PC-9 (cell line): ENCODE results near the gene CCDC180. TPM values are rescaled to one million over a fixed set of nuclear protein-coding genes. Genes with fewer than 3 reads are reported as not detected.

ENCODE experiments used
- BruUV-seq: library from RNA; stranded (reverse); fragments of 400-500 nt; replicated peaks from 2 replicates; lab custom pipeline; 2021; lab: Mats Ljungman, UMichigan
- CTCF ChIA-PET: fragments of 300-600 bp; sonication (Branson Sonifier 250); formaldehyde crosslinking; loops from one replicate; lab custom pipeline; 2022; ENCODE audit warnings: antibody characterized with exemption; lab: Charles Lee
- POLR2A ChIA-PET: fragments of 300-600 bp; sonication (Branson Sonifier 250); formaldehyde crosslinking; loops from one replicate; lab custom pipeline; 2022; ENCODE audit warnings: antibody characterized with exemption; ENCODE audit not compliant: unreplicated experiment; lab: Charles Lee
- DNase-seq, 2 experiments: peaks; one replicate each; pipeline versions ENCODE4 v3.0.0 to v3.0.0-alpha.2; 2015 to 2022; ENCODE audit warnings: mixed read lengths in 1 of 2
- H2AFZ ChIP-seq: fragments of 200-600 bp; sonication (generic); 2 replicates; pipeline ENCODE4 v1.8.1; 2017; ENCODE audit warnings: antibody characterized with exemption
- H3F3A ChIP-seq: fragments of 200-600 bp; sonication (generic); 2 replicates; pipeline ENCODE4 v1.8.1; 2017; ENCODE audit warnings: antibody characterized with exemption, mild to moderate bottlenecking, low read depth; ENCODE audit not compliant: insufficient read depth
- H3K27ac ChIP-seq: fragments of 200-600 bp; sonication (generic); 2 replicates; pipeline ENCODE4 v1.6.1; 2016; ENCODE audit warnings: mixed run types
- H3K27me3 ChIP-seq: fragments of 200-600 bp; sonication (generic); 2 replicates; pipeline ENCODE4 v1.6.1; 2016; ENCODE audit warnings: low read depth, mixed run types; ENCODE audit not compliant: insufficient read depth
- H3K36me3 ChIP-seq: fragments of 200-600 bp; sonication (generic); 2 replicates; pipeline ENCODE4 v1.6.1; 2016; ENCODE audit warnings: low read depth, mixed run types
- H3K4me1 ChIP-seq: fragments of 200-600 bp; sonication (generic); replicated peaks from 2 replicates; pipeline ENCODE4 v1.6.1; 2016; ENCODE audit warnings: mixed run types; ENCODE audit not compliant: insufficient read depth
- H3K4me2 ChIP-seq: fragments of 200-600 bp; sonication (generic); 2 replicates; pipeline ENCODE4 v1.6.1; 2017; ENCODE audit warnings: mixed run types
- H3K4me3 ChIP-seq: fragments of 200-600 bp; sonication (generic); 2 replicates; pipeline ENCODE4 v1.6.1; 2016; ENCODE audit warnings: mixed run types
- H3K79me2 ChIP-seq: fragments of 200-600 bp; sonication (generic); 2 replicates; pipeline ENCODE4 v1.6.1; 2017; ENCODE audit warnings: low read depth, mixed run types
- H3K9me2 ChIP-seq: fragments of 200-600 bp; sonication (generic); 2 replicates; pipeline ENCODE4 v1.8.1; 2017; ENCODE audit warnings: mild to moderate bottlenecking; ENCODE audit not compliant: insufficient read depth
- H3K9me3 ChIP-seq: fragments of 200-600 bp; sonication (generic); 2 replicates; pipeline ENCODE4 v1.8.1; 2016; ENCODE audit warnings: low read depth; ENCODE audit not compliant: insufficient read depth
- H4K20me1 ChIP-seq: fragments of 200-600 bp; sonication (generic); 2 replicates; pipeline ENCODE4 v1.8.1; 2017; ENCODE audit not compliant: insufficient read depth
- CTCF ChIP-seq: fragments of 200-600 bp; sonication (generic); conservative IDR thresholded peaks from 2 replicates; pipeline ENCODE4 v1.6.1; 2017; ENCODE audit warnings: mixed run types, antibody characterized with exemption, mild to moderate bottlenecking, moderate library complexity
- EZH2 ChIP-seq: fragments of 200-600 bp; sonication (generic); IDR thresholded peaks from 2 replicates; pipeline ENCODE4 v1.8.0; 2017; ENCODE audit warnings: antibody characterized with exemption, low read depth
- intact Hi-C: fragments of 100-400 bp; cut with micrococcal nuclease; formaldehyde crosslinking; loops from one replicate; pipeline ENCODE4 v1.10.0; 2022; ENCODE audit not compliant: unreplicated experiment
- total RNA-seq: library from RNA; stranded (reverse); gene quantifications from 2 replicates; pipeline ENCODE4 v1.2.3, GENCODE V29; 2021

The CCDC180 gene
- total RNA-seq, 1 experiment from 2014 or later, result 2.3 TPM

- Histone ChIP-seq H3K4me1 (no peaks in the 10 kb centered on the region), H3K27me3 (no peaks in the 10 kb centered on the region), H3K9me2 (no peaks in the 10 kb centered on the region), H4K20me1 (no peaks in the 10 kb centered on the region), H3K4me2 (no peak overlapping the region), H2AFZ (no peak overlapping the region), H3K79me2 (no peaks in the 10 kb centered on the region), H3K36me3 (no peaks in the 10 kb centered on the region), H3K4me3 (no peak overlapping the region), H3K27ac (no peak overlapping the region), H3F3A (no peaks in the 10 kb centered on the region), H3K9me3 (peaks cover 12% of the 10 kb centered on the region; the same call in 1 of the 2 replicates)
- no peak for TF ChIP-seq CTCF
- no peak for TF ChIP-seq EZH2
- BruUV-seq, result no TSS peak
- ChIA-PET POLR2A (no interaction called here), CTCF (no interaction called here)
- DNase-seq, result no peak
- intact Hi-C loops, result no loop called here
Observed at GRCh38 chr9:97280755-97281330, 26.6 kb upstream of the CCDC180 start.

- intact Hi-C loops, result no loop called here
- Histone ChIP-seq H2AFZ (no peak overlapping the region), H3K4me3 (no peak overlapping the region), H3K9me3 (peaks cover 12% of the 10 kb centered on the region; the same call in 1 of the 2 replicates), H3K27me3 (no peaks in the 10 kb centered on the region), H4K20me1 (no peaks in the 10 kb centered on the region), H3K27ac (no peak overlapping the region), H3K36me3 (no peaks in the 10 kb centered on the region), H3K4me1 (no peaks in the 10 kb centered on the region), H3K79me2 (no peaks in the 10 kb centered on the region), H3K4me2 (no peak overlapping the region), H3K9me2 (no peaks in the 10 kb centered on the region), H3F3A (no peaks in the 10 kb centered on the region)
- DNase-seq, result no peak
- POLR2A ChIA-PET, result no interaction called here
- TF ChIP-seq EZH2 (no peak), CTCF (no peak)
- no TSS peak for BruUV-seq
- CTCF ChIA-PET, result no interaction called here
Observed at GRCh38 chr9:97283768-97284167, 23.7 kb upstream of the CCDC180 start.

- H3K9me3 ChIP-seq, result peaks cover 12% of the 10 kb centered on the region; the same call in 1 of the 2 replicates
- ChIA-PET POLR2A (no interaction called here), CTCF (no interaction called here)
- no peaks in the 10 kb centered on the region for H3K27me3 ChIP-seq
- intact Hi-C loops, result no loop called here
- BruUV-seq, result no TSS peak
- no peak overlapping the region for H3K4me2 ChIP-seq
- no peak for DNase-seq
- H3K79me2 ChIP-seq, result no peaks in the 10 kb centered on the region
- H2AFZ ChIP-seq, result no peak overlapping the region
- H4K20me1 ChIP-seq, result no peaks in the 10 kb centered on the region
- H3K27ac ChIP-seq, result no peak overlapping the region
- no peaks in the 10 kb centered on the region for H3F3A ChIP-seq
- H3K4me1 ChIP-seq, result no peaks in the 10 kb centered on the region
- H3K36me3 ChIP-seq, result no peaks in the 10 kb centered on the region
- no peak overlapping the region for H3K4me3 ChIP-seq
- TF ChIP-seq EZH2 (no peak), CTCF (no peak; the same call in 1 of the 2 replicates)
- no peaks in the 10 kb centered on the region for H3K9me2 ChIP-seq
Observed at GRCh38 chr9:97284798-97285197, 22.7 kb upstream of the CCDC180 start.
